ENCODE results near the gene POLR2H.

Gene POLR2H

GRCh38 chr3:184417619-184418327, 56.3 kb downstream of the POLR2H start:
- TF ChIP-seq CTCF (conservative IDR thresholded peaks at IDR 0.05; ENCODE audit: low read depth, low read length) = peak; percentile 93
- no peak overlapping the region for H3K4me2 ChIP-seq
- H3K27me3 ChIP-seq (ENCODE audit: insufficient read depth, low read depth) = no peaks in the 10 kb centered on the region
- no peaks in the 10 kb centered on the region for H3K36me3 ChIP-seq (ENCODE audit: insufficient read depth)
- peak overlapping the region; percentile 50 for H2AFZ ChIP-seq (ENCODE audit: low read depth)
- no peak overlapping the region for H3K27ac ChIP-seq
- no peaks in the 10 kb centered on the region for H4K20me1 ChIP-seq (ENCODE audit: insufficient read depth)
- H3K79me2 ChIP-seq (ENCODE audit: insufficient read depth, low read depth) = no peaks in the 10 kb centered on the region
- no peak overlapping the region for H3K9ac ChIP-seq
- no peak overlapping the region for H3K4me3 ChIP-seq (IDR thresholded peaks at IDR 0.05; ENCODE audit: insufficient read depth, low read depth, low read length)
- no peaks in the 10 kb centered on the region for H3K4me1 ChIP-seq (ENCODE audit: low read depth, poor library complexity, severe bottlenecking)

All from KMS-11 (cell line).